Embryonic facial prominence (tissue), 1 donor: ENCODE measurements around the gene MAPK1IP1L.
"Not testable (repeated sequence)": the region's sequence is repeated elsewhere in the genome, so short reads cannot be mapped to it uniquely, and the experiment has no call there.

Experiments used
- DNase-seq: peaks from one replicate; pipeline ENCODE4 v3.0.0-alpha.2; 2016; ENCODE audit errors: extremely low spot score

MAPK1IP1L gene

GRCh38 chr14:55054098-55054497, 2.7 kb downstream of the MAPK1IP1L start:
- no peak for DNase-seq

- no peak for DNase-seq
Measured at GRCh38 chr14:55057919-55058318, 6.5 kb downstream of the MAPK1IP1L start.

- no peak for DNase-seq
Measured at GRCh38 chr14:55059333-55059732, 7.9 kb downstream of the MAPK1IP1L start.

GRCh38 chr14:55062517-55063351, 11.3 kb downstream of the MAPK1IP1L start:
- DNase-seq, result no peak

- not testable (repeated sequence) for DNase-seq
Measured at GRCh38 chr14:55064896-55065295, 13.4 kb downstream of the MAPK1IP1L start.

- DNase-seq, result no peak
Measured at GRCh38 chr14:55065411-55065810, 14.0 kb downstream of the MAPK1IP1L start.

GRCh38 chr14:55066223-55066622, 14.8 kb downstream of the MAPK1IP1L start:
- DNase-seq, result no peak

GRCh38 chr14:55070981-55071411, 19.5 kb downstream of the MAPK1IP1L start:
- DNase-seq, result no peak

- no peak for DNase-seq
Measured at GRCh38 chr14:55071870-55072640, 20.6 kb downstream of the MAPK1IP1L start.

- no peak for DNase-seq
Measured at GRCh38 chr14:55073856-55074255, 22.4 kb downstream of the MAPK1IP1L start.

GRCh38 chr14:55074662-55075061, 23.2 kb downstream of the MAPK1IP1L start:
- no peak for DNase-seq

GRCh38 chr14:55075628-55076175, 24.3 kb downstream of the MAPK1IP1L start:
- DNase-seq, result no peak

- no peak for DNase-seq
Measured at GRCh38 chr14:55077170-55078151, 26.0 kb downstream of the MAPK1IP1L start.

GRCh38 chr14:55079961-55080360, 28.5 kb downstream of the MAPK1IP1L start:
- DNase-seq, result not testable (repeated sequence)

GRCh38 chr14:55084401-55085059, 33.1 kb downstream of the MAPK1IP1L start:
- DNase-seq, result no peak

- no peak for DNase-seq
Measured at GRCh38 chr14:55085060-55085660, 33.7 kb downstream of the MAPK1IP1L start.

- no peak for DNase-seq
Measured at GRCh38 chr14:55086938-55087337, 35.5 kb downstream of the MAPK1IP1L start.

- DNase-seq, result no peak
Measured at GRCh38 chr14:55088356-55088755, 36.9 kb downstream of the MAPK1IP1L start.

- peak; percentile 81 for DNase-seq
Measured at GRCh38 chr14:55092341-55092740, 40.9 kb downstream of the MAPK1IP1L start.
